GM18868 (cell line): ENCODE results near the gene SCARB1.

Source experiments
- ATAC-seq: cut with Tn5 transposase; IDR thresholded peaks from one replicate; pipeline ENCODE4 v1.9.1; 2021; ENCODE audit warnings: mild to moderate bottlenecking, moderate library complexity; ENCODE audit not compliant: unreplicated experiment

Gene SCARB1

DNA sequence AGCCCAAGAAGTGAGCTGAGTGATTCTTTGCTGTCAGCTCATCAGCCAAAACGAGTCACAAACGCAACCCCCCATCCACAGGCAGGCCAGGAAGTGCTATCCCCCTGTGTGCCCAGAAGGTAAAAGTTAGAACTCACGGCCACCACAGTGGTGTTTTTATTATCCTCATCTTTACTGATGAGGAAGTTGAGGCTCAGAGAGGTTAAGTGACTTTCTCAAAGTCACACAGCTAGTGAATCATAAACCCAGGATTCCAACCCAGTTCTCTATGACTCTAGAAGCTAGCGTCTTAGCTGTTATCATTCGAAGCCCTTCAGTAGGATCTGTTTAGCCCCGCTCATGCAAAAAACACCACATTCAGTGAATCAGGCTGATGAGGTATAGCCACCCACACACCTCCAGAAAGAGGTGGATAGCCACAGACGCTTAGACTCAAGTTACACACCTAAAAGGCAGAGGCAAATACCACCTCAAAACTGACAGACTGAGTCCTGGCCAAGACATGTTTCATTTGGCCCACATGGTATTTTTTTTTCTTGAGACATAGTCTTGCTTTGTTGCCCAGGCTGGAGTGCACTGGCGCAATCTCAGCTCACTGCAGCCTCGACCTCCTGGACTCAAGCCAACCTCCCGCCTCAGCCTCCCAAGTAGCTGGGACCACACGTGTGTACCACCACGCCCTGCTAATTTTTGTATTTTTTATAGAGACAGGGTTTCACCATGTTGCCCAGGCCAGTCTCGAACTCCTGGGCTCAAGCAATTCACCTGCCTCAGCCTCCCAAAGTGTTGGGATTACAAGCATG is 100.7 kb downstream of the SCARB1 start:
- ATAC-seq = no peak

DNA sequence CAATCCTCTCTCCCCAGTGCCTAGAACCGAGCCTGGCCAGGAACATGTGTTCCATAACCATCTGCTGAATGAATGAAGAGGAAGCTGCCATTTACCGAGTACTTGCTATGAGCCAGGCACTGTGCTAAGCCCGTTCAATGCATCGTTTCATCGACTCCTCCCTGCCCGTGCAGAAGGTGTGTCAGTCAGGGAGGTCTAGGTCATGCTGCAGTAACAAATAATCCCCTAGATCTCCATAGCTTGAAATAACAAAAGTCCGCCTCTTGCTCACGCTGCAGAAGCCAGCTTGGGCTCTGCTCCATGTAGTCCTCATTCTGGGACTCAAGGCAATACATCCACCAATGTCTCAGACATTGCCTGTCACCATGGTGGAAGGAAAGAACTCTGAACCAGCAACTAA is 101.3 kb downstream of the SCARB1 start:
- no peak for ATAC-seq

GRCh38 chr12:124761871-124762270 is 101.8 kb downstream of the SCARB1 start:
- ATAC-seq = no peak

DNA sequence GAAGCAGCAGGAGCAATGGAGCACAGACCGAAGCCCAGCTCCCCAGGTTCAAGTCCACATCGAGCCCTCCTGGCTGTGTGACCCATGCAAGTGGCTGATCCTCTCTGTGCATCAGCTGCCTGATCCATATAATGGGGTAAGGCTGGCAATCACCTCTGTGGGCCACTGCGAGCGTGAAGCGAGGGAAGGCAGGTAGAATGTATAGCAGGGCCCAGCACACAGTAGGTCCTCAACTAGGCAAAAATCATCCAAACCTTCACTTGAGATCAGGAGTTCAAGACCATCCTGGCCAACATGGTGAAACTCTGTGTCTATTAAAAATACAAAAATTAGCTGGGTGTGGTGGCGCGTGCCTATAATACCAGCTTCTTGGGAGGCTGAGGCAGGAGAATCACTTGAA is 102.6 kb downstream of the SCARB1 start:
- ATAC-seq = no peak

DNA sequence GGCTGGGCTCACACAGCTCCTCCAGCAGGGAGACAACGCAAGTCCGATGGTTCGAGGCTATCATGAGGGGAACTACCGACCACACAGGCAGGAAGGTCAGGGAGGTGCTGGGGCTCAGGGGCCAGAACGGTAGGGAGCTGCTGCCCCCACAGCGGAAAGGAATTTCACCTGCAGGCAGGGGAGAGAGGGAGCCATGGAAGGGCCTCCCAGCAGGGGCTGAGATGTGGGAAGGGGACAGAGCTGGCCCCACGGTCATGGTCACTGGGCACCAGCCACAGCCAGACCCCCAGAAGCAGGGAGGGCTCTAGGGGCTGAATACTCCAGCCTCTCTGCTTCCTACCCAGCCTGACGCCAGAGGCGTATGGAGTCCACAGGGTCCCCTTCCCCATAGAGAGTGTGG is 103.1 kb downstream of the SCARB1 start:
- ATAC-seq = no peak

DNA sequence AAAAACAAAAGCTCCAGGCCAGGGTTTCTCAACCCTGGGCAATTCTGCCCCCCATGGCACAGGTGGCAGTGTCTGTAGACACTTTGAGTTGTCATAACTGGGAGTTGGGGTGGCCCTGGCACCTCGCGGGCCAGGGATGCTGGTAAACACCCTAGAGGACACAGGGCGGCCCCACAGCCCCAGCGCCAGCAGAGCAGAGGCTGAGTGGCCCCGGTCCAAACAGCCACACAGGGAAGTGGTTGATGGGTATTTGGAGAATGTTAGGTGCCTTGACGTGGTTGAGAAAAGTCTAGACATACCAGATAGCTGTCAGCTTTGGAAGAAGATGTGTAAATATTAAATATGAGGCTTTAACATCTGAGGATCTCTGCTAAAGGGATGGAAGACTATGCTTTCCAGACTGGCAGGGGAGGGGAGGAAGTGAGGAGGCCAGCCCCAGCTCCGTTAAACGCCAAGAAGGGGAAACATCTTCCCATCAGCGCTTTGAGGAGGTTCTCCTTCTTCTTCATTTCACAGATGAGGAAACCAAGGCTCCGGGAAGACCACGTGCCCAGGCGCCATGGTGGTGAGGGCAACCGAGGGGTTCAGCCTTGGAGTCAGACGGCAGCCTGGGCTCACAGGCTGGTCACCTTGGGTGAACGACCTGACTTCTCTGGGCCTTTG is 103.7 kb downstream of the SCARB1 start:
- ATAC-seq = no peak

DNA sequence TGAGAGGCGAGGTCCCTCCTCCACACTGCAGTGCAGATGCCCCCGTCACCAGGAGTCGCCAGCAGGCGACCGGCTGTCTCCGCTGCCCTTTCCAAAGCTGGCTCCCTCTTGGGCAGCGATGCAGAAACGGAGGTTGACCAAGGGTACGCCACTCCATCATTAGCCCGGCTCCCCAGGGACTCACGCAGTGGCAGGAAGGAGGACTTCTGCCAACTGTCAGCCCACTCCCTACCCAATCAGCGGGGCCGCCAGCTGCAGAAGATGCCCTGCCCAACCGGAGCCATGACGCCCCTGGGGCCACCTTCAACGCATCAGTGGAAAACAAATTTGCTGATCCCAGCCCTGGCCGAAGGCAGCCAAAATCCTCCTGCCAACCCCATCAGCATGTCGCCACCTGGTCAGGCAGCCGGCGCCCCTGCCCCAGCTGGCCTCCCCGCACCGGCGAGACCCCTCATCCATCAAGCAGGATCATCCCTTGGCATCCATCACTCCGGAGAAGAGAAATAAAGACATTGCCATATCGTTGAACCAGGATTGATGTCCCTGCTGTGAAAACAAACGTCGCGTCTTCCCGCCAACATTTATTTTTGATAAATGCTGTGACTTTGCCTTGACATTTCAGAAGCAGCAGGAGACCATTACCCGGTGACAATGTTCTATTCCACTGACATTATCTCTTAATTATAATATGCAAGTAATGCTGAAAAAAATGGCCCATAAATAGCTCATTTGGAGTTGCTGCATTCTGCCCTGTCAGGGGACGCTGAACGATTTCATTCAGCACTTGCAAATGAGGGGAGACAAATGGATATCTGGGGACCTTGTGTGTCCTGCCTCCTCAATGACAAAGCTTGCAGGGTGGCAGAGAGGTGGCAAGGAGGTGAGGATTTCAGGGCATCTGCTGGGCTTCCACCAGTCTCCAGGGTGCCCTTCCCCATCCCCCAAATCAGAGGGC is 105.1 kb downstream of the SCARB1 start:
- ATAC-seq = no peak

- ATAC-seq = no peak
Observed at GRCh38 chr12:124757329-124757728, 106.3 kb downstream of the SCARB1 start.

GRCh38 chr12:124756760-124757159 is 106.9 kb downstream of the SCARB1 start:
- ATAC-seq = no peak

GRCh38 chr12:124756166-124756565 is 107.5 kb downstream of the SCARB1 start:
- no peak for ATAC-seq

- ATAC-seq = no peak
Observed at GRCh38 chr12:124755801-124756148, 107.9 kb downstream of the SCARB1 start.

DNA sequence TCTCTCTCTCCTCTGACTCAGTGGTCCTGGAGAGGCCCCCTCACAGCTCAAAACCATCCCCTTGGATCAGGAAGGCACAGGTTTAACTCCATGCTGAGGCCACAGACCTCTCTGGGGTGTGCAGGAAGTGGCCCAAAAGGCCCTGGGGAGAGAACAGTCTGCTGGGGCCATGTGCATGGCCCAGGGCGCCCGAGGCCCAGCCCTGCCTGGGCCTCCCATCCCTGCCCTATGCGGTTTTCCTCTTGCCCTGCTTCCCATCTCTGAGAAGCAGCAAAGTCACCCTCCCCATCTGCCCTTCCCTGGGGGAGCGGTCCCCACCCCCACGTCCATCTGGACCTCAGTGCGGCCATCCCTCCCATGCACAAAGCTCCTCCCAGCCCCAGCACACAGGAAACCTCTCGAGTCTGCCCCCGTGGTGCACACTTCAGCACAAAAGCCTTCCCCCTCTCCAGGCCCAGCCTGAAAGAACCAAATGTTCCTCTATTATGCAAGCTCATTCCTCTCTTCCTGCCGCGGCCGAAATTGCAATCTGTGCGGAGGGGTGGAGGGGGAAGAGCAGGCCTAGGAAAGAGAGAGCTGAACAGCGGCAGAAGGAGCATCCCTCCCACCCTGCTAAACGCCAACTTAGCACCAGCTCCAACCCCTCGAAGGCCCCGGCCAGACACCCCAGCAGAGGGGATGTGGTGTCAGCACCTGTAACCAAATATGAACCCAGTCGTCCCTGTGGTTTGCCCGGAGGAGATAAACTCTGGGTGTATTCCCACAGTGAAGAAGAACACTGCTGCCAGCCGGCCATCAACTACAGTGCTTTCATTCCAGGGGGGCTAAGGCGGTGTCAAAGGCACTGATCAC is 108.5 kb downstream of the SCARB1 start:
- no peak for ATAC-seq

GRCh38 chr12:124754491-124754890 is 109.2 kb downstream of the SCARB1 start:
- no peak for ATAC-seq

- ATAC-seq = no peak
Observed at GRCh38 chr12:124753993-124754392, 109.7 kb downstream of the SCARB1 start.

GRCh38 chr12:124753228-124753591 is 110.5 kb downstream of the SCARB1 start:
- ATAC-seq = no peak

- no peak for ATAC-seq
Observed at GRCh38 chr12:124752437-124753227, 111.0 kb downstream of the SCARB1 start.

DNA sequence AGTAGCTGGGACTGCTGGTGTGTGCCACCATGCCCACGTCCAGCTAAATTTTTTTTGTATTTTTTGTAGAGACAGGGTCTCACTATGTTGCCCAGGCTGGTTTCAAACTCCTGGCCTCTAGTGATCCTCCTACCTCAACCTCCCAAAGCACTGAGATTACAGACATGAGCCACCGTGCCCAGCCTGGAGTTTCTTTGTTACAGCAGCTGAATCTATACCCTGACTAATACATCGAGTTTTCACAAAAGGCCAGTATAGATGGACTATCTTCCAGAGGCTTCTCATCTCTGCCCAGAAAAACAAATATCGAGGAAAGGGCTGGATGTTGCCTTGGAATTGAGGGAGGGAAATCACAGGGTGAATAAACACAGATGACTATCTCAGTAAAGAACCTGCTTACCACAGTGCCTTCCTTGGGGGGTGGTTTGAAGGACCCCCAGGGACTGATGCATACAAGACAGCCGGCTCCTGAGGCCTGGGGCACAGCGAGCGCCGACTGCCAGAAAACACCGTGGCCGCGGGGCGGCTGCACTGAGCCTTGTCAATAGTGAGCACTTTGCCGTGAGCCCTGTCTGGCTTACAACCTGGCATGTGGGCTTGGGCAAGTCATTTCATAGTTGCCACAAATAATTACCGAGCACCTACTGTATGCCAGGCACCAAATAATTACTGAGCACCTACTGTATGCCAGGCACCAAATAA is 111.9 kb downstream of the SCARB1 start:
- no peak for ATAC-seq

DNA sequence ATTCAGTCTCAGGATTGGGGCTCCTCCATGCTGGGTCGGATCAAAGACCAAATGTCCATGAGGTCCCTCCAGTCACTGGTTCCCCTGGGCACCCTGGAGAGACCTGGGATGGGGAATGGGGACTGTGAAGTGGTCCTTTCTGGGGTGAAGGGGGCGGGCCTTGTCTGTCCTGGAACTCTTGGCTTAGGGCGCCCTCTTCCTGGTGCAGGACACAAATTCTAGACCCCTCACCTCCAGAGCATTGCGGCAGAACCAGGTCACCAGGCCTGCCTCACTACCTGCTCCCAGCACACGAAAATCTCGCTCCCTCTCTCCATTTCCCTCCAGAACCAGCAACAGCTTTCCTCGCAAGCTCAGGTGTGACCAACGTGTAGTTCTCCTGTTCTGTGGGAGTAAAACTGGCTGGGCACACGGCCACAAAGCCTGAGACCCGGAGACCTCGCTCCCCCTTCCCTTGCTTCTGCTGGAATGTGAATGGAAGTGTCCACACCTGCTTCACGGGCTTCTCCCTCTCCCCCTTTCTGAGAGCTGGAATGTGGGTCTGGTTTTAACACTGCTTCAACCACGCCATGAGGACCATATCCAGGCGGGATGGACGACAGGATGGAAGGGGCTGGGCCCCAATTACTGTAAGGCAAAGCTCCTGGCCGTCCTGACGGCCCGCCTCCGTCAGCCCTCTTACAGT is 112.7 kb downstream of the SCARB1 start:
- ATAC-seq = no peak
